ENCODE measurements around the gene TMLHE. TPM values are rescaled to one million over a fixed set of nuclear protein-coding genes. Genes with fewer than 3 reads are reported as not detected.

TMLHE gene
- polyA plus RNA-seq, 3 donors: 14.3 to 28.3 (median 28.2) TPM

- Histone ChIP-seq H3K36me3 (replicated peaks in 1 of 2; ENCODE audit: control insufficient read depth in 1 of 2, insufficient read depth in 2 of 2, low read length in 2 of 2) (no peaks in the 10 kb centered on the region), H4K20me1 (ENCODE audit: insufficient read depth, low read length) (no peaks in the 10 kb centered on the region), H2AFZ (ENCODE audit: insufficient read depth, low read depth, low read length, poor library complexity, severe bottlenecking) (no peak overlapping the region), H3K79me2 (ENCODE audit: insufficient read depth, low read length) (peaks cover 22% of the 10 kb centered on the region), H3K27me3 (ENCODE audit: control insufficient read depth in 2 of 2, insufficient read depth in 2 of 2, low read length in 2 of 2) (no peaks in the 10 kb centered on the region), H3K4me1 (ENCODE audit: control insufficient read depth in 1 of 2, insufficient read depth in 2 of 2, low read length in 2 of 2) (peaks cover 7 to 8% of the 10 kb centered on the region in 2 donors), H3K4me2 (replicated peaks; ENCODE audit: extremely low read depth, low read length, poor library complexity, severe bottlenecking) (no peak overlapping the region), H3K9ac (ENCODE audit: insufficient read depth, low read length, poor library complexity, severe bottlenecking) (no peak overlapping the region), H3K27ac (ENCODE audit: low read depth in 1 of 2, low read length in 2 of 2) (no peak overlapping the region), H3K9me3 (replicated peaks in 1 of 2; ENCODE audit: control insufficient read depth in 1 of 2, insufficient read depth in 1 of 2, low read length in 2 of 2) (no peaks in the 10 kb centered on the region), H3K4me3 (replicated peaks in 1 of 3; ENCODE audit: low read depth in 2 of 3, low read length in 3 of 3) (no peak overlapping the region)
- peaks cover 23% of the 10 kb centered on the region for H3K4me1 Mint-ChIP-seq
- TF ChIP-seq, protein P1, sequence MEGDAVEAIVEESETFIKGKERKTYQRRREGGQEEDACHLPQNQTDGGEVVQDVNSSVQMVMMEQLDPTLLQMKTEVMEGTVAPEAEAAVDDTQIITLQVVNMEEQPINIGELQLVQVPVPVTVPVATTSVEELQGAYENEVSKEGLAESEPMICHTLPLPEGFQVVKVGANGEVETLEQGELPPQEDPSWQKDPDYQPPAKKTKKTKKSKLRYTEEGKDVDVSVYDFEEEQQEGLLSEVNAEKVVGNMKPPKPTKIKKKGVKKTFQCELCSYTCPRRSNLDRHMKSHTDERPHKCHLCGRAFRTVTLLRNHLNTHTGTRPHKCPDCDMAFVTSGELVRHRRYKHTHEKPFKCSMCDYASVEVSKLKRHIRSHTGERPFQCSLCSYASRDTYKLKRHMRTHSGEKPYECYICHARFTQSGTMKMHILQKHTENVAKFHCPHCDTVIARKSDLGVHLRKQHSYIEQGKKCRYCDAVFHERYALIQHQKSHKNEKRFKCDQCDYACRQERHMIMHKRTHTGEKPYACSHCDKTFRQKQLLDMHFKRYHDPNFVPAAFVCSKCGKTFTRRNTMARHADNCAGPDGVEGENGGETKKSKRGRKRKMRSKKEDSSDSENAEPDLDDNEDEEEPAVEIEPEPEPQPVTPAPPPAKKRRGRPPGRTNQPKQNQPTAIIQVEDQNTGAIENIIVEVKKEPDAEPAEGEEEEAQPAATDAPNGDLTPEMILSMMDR (IDR thresholded peaks at IDR 0.05): no peak
- H3K4me3 Mint-ChIP-seq: no peak overlapping the region
- H3K27me3 Mint-ChIP-seq (ENCODE audit: low read depth in 3 of 3): peaks cover 0 to 2% (median 0%) of the 10 kb centered on the region in 3 donors
- peaks cover 0 to 2% (median 0%) of the 10 kb centered on the region in 7 donors for H3K9me3 Mint-ChIP-seq
- no peak for DNase-seq
- no CpG with 5 or more reads among the region's 4 CpGs for WGBS (ENCODE audit: insufficient coverage)
- H3K36me3 Mint-ChIP-seq: no peaks in the 10 kb centered on the region
- intact Hi-C loops (cut with micrococcal nuclease): no loop called here
- H3K27ac Mint-ChIP-seq: no peak overlapping the region
Observed at GRCh38 chrX:155615938-155616337, 3.2 kb upstream of the TMLHE start.

- Histone ChIP-seq H2AFZ (ENCODE audit: insufficient read depth, low read depth, low read length, poor library complexity, severe bottlenecking) (no peak overlapping the region), H3K4me3 (replicated peaks in 1 of 3; ENCODE audit: low read depth in 2 of 3, low read length in 3 of 3) (no peak overlapping the region), H3K9me3 (replicated peaks in 1 of 2; ENCODE audit: control insufficient read depth in 1 of 2, insufficient read depth in 1 of 2, low read length in 2 of 2) (no peaks in the 10 kb centered on the region), H3K27me3 (ENCODE audit: control insufficient read depth in 2 of 2, insufficient read depth in 2 of 2, low read length in 2 of 2) (no peaks in the 10 kb centered on the region), H3K36me3 (replicated peaks in 1 of 2; ENCODE audit: control insufficient read depth in 1 of 2, insufficient read depth in 2 of 2, low read length in 2 of 2) (no peaks in the 10 kb centered on the region), H3K79me2 (ENCODE audit: insufficient read depth, low read length) (peaks cover 35% of the 10 kb centered on the region), H4K20me1 (ENCODE audit: insufficient read depth, low read length) (no peaks in the 10 kb centered on the region), H3K27ac (ENCODE audit: low read depth in 1 of 2, low read length in 2 of 2) (no peak overlapping the region), H3K4me2 (replicated peaks; ENCODE audit: extremely low read depth, low read length, poor library complexity, severe bottlenecking) (no peak overlapping the region), H3K9ac (ENCODE audit: insufficient read depth, low read length, poor library complexity, severe bottlenecking) (no peak overlapping the region), H3K4me1 (ENCODE audit: control insufficient read depth in 1 of 2, insufficient read depth in 2 of 2, low read length in 2 of 2) (peaks cover 9 to 11% of the 10 kb centered on the region in 2 donors)
- TF ChIP-seq, protein P1 (IDR thresholded peaks at IDR 0.05): no peak
- intact Hi-C loops (cut with micrococcal nuclease): no loop called here
- no peak for DNase-seq
- Mint-ChIP-seq H3K36me3 (peaks cover 0 to 5% of the 10 kb centered on the region in 2 donors), H3K9me3 (peaks cover 0 to 2% (median 0%) of the 10 kb centered on the region in 7 donors), H3K4me3 (no peak overlapping the region), H3K27me3 (ENCODE audit: low read depth in 3 of 3) (peaks cover 0 to 2% (median 0%) of the 10 kb centered on the region in 3 donors), H3K4me1 (peaks cover 35% of the 10 kb centered on the region), H3K27ac (no peak overlapping the region)
Observed at GRCh38 chrX:155613927-155614559, 1.3 kb upstream of the TMLHE start.

All from CD14-positive monocyte (primary cell).